GM18868 (cell line): ENCODE measurements around the gene C14orf180.
"Not testable (repeated sequence)": the region's sequence is repeated elsewhere in the genome, so short reads cannot be mapped to it uniquely, and the experiment has no call there.

ENCODE experiments used
- ATAC-seq: cut with Tn5 transposase; IDR thresholded peaks from one replicate; pipeline ENCODE4 v1.9.1; 2021; ENCODE audit warnings: mild to moderate bottlenecking, moderate library complexity; ENCODE audit not compliant: unreplicated experiment

The C14orf180 gene

DNA sequence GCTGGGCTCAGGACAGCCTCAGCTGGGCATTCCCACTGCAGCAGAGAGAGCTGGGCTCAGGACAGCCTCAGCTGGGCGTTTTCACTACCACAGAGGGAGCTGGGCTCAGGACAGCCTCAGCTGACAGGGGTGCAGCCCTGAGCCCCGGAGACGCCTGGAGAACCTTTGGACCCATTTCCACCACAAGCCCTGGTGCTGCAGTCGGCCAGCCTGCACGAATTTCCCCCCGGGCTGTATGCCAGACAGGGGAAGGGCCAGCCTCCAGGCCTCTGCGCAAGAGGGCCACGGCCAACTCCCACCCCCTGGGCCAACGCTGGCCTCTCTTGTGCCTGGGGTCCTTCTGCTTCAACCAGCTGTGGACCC is 2.6 kb upstream of the C14orf180 start:
- no peak for ATAC-seq

DNA sequence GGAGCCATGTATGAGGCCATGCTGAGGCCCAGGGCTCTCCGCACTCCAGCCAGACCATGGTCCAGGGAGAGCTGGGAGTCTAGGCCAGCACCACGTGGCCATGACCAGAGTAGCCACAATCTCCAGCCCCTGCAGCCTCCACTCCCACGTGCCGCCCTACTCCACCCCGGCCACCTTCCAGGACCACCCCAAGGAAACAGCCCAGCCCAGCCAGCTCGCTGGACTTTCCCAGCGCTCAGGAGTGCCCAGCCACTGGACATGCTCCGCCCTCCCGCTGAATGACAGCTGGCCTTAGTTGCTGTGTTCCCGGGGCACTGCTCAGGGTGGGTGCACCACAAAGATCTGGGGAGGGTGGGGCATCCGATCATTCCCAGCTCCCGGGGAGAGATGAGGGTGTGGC is 2.1 kb upstream of the C14orf180 start:
- no peak for ATAC-seq

DNA sequence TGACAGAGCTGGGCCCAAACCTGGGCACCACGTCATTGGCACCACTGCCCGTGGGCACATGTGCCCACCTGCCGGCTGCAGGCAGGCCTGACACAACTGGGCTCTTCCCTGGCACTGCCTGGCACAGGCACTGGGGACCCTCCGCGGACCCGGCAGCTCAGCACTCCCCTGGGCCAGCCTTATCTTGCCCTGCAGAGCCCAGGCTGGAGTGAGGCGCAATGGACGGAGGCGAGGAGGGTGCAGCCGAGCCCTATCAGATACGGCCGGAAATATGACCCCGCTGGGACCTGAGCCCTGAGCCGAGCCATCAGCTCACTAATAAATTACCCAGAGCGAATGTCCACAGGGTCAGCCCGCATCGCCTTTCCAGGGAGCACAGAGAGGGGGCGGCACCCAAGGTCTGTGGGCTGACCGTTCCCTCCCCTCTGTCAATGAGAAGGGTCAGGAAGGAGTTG is 1.7 kb upstream of the C14orf180 start:
- no peak for ATAC-seq

- ATAC-seq, result no peak
Observed at GRCh38 chr14:104578321-104578720, 1.2 kb upstream of the C14orf180 start.

DNA sequence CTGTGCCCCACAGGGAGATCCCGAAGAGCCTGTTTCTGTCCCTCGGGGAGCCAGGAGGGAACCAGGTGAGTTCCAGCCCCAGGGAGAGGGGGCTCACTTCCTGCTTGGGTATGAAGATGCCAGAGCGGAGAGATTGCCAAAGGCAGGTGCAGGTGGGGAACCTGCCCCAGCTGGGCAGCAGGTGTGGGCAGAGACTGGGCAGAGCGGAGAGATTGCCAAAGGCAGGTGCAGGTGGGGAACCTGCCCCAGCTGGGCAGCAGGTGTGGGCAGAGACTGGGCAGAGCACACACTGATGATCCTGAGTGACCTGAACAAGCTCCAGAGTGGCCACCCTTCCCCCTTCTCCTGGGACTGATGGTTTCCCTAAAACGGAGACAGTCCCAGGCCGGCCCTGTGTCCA is 375 bp downstream of the C14orf180 start:
- not testable (repeated sequence) for ATAC-seq

DNA sequence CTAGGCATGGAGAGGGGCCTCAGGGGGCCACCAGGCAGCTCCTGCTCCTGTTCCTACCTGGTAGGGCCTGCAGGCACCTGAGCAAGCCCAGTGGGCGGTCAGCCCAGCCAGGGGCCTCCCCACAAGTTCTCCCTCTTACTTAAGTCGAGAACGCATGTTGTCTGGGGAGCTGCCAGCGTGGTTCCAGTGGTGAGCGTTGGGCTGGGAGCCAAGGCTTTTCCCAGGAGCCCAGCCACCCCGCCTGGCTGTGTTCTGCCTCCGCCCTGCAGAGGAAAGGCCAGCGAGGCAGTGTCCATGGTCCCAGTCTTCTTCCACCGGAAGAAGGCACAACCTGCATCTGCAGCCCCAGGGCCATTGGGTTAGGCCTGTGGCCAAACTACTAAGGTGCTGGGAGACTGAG is 1.4 kb downstream of the C14orf180 start:
- no peak for ATAC-seq

DNA sequence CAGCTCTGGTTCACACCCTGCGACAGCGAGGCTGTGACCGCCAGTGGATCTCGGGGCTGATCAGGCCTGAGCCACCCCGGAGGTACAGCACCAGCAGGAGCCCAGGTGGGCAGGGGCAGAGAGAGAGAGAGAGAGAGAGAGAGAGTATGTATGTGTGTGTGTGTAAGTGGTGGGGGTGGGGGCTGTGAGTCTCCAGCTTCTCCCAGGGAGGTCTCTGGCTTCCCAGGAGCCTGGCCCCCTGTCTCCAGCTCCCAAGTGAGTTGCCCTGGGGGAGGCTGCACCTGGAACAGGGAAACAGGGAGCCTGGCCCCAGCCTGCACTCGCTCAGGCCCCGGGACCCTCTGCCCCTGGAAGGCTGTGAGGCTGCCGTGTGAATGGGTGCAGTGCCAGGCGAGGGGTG is 2.0 kb downstream of the C14orf180 start:
- no peak for ATAC-seq

- ATAC-seq, result no peak
Observed at GRCh38 chr14:104582005-104582404, 2.4 kb downstream of the C14orf180 start.

DNA sequence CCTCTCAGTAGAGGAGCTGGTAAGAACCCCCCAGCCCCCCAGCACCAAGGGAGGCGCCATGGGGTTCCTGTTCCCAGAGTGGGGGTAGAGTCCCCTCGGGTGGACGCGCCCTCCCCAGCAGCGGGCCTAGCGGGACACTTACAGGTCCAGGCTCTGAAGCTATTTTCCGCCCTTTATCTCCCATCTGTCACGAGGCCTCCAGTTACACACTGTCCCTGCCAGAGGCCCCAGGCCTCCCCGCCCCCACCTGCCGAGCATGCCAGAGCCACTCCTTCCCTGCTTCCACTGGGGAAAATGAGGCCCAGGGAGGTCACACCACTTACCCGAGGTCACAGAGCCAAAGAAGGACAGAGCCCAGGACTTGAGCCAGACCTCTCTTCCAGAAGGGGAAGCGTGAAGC is 3.1 kb downstream of the C14orf180 start:
- no peak for ATAC-seq

- no peak for ATAC-seq
Observed at GRCh38 chr14:104583424-104584306, 4.1 kb downstream of the C14orf180 start.

GRCh38 chr14:104584557-104584956 is 5.0 kb downstream of the C14orf180 start:
- no peak for ATAC-seq

- no peak for ATAC-seq
Observed at GRCh38 chr14:104585966-104586697, 6.6 kb downstream of the C14orf180 start.

DNA sequence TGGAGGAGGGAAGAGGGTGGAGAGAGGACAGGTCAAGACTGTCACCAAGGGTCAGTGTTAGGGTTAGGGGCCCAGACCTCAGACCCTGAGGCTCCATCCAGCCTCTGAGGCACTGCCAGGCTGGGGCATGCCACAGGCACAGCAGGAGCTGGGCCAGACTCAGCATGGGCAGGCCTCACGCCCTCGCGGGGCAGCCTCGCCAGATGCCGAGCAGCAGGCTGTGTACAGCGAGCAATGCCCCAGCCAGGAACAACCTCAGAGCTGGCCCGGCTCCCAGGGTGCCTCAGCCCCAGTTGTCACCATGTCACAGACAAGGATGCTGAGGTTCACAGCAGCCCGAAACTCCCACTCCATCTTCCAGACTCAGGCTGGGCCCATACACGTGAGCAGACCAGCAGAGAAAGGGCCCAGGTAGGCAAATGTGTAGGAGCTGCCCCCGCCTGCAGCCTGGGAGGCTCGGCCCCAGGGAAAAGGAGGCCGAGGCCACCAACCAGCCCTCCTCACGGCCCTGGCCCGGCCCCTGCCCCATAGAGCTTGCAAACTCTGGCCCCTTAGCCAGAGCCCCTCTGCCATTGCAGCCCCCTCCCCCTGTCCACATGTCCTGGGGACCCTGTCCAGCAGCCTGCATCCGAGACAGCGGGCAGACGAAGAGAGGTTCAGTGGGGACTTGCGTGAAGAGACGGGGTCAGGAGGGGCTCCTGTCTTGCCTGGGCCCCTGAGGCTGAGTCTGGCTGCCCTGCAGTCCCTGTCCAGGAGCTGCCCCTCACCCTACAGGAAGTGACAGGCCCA is 7.5 kb downstream of the C14orf180 start:
- no peak for ATAC-seq

DNA sequence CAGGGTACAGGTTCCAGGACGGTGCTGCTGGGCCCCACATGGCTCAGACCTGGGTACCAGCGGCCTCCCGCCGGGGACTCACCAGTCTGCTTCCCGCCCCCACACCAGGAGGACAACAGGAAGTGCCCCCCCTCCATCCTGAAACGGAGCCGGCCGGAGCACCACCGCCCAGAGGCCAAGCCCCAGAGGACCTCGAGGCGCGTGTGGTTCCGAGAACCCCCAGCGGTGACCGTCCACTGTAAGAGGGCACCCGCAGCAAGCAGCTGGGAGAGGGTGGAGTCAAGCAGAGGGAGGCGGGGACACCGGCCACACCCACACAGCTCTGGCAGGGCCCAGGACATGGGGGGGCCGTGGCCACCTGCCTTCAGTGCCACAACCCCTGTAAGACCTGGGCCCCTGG is 8.1 kb downstream of the C14orf180 start:
- ATAC-seq, result no peak

DNA sequence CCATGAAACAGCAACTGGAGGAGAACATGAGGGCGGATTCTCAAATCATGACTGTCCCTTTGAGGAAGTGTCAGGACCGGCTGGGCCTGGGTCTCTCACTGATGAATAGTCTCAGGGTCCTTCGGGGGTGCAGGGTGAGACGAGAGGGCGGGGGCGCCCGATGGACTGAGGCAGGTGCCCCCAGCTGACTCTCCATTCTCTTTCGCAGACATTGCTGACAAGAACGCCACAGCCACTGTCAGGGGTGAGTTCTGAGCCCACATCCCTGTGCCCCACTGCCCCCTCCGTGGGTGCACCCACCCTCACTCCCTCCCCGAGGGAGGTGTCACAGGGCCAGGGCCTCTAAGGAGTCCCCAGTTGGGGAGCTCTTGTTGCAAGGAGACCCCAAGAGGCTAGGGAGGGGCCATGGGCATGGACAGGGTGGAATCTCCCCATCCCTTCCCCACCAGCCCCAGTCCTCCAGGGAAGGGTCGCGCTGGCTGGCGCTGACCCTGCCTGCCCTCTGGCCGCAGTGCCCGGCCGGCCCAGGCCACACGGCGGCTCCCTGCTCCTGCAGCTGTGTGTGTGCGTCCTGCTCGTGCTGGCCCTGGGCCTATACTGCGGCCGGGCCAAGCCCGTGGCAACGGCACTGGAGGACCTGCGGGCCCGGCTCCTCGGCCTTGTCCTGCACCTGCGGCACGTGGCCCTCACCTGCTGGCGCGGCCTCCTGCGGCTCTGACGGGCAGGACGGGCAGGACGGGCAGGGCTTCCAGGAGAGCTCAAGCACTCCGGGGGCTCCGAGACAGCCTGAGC is 8.7 kb downstream of the C14orf180 start:
- no peak for ATAC-seq

DNA sequence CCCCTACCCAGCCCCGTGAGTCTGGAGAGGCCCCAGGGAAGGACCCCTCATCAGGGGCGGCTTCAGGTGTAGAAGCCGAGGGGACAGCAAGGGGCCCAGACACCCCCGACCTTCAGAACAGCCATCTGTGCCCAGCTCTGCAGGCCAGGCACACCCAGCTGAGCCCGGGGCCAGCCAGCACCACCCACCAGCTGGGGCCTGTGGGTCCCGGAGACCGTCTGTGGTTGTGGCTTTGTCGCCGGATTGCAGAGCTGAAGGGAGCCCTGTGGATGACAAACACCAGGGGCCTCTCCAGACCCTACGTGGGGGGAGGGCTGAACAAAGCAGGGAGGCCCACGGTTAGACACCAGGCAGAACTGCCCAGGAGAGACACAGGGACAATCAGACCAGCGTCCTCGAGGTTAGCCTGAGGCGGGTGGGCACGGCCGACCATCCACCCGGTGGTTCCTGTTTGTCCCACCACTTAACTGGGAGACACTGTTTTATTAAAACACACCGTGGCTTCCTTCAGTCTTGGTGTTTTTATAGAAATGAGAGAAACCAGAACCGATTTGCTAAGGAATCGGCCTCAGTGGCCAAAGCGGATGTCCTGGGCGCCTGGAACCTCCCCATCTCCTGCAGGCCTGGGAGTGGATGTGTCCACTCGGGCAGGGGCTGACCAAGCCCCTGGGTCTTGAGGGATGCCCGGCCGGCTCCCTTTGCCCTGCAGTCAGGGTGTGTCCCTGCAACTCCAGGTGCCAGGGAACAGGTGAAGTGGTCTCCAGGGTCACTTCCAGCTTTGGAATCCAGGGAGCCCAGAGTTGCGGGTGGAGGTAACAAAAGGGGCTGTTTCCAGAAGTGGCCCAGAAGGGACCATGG is 10.0 kb downstream of the C14orf180 start:
- ATAC-seq, result no peak

- no peak for ATAC-seq
Observed at GRCh38 chr14:104590240-104590965, 10.8 kb downstream of the C14orf180 start.

DNA sequence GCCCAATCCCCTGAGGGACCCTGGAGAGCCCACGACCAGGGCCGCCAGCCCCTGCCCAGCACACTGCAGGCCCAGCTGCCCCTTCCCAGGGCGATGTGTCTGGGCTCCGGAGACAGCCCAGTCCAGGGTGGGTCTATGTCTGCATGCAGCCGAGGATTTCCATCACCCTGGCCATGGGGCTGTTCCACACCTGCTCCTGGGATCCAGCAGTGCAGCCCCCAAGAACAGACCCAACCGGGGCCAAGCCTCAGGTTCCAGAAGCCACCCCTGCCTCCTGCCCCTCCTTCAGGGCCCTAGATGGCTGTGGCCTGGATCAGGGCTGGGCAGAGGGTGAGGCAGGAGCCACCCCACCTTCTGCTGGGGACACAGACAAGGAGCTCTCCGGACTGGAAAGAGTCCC is 11.5 kb downstream of the C14orf180 start:
- ATAC-seq, result no peak
